ENCODE results near the gene PRCD. TPM values are rescaled to one million over a fixed set of nuclear protein-coding genes. Genes with fewer than 3 reads are reported as not detected.

PRCD gene
- total RNA-seq, 1 donor, result 2.2 TPM

DNA sequence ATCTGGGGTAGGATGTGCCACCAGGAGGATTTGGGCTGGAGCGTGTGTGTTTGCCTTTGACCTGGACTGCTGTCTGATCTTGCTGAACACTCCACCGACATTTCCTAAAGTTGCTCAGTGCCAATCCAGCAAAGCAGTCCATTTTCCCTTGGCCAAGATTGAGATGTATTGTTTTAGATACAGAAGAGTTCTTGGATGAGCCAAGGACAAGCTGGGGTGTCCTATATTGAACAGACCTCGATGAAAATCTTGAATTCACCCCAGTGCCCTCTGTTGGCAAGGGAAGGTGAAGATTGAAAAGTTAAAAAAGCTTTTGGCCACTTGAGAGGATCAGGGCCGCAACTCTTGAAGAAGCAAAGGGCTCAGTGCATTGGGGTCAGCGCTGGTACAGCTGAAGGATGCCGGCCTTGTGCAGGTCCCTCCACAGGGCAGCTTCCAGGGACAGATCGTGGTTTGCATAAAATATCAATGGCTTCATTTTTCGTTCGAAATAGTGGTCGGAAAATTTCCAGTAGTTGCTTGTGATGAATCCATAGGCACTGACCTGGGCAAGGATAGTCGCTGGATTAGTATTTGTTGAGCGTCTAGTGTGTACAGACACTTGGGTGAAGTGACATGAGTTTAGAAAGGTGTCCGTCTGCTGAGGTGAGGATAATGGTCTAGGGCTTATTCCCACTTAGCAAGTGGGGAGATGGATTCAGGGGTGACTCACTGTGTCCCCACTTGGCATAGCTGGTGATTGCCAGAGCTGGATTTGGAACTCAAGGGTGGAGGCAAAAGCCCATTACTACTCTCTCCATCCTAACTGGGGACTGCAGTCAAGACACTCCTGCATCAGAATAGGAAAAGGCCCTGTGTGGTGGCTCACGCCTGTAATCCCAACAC is 26.1 kb downstream of the PRCD start:
- H3K4me3 ChIP-seq (ENCODE audit: low read depth, low read length), result no peak overlapping the region
- no peak for TF ChIP-seq CTCF (IDR thresholded peaks at IDR 0.05; ENCODE audit: insufficient read depth, low read depth, low read length)
- DNase-seq (ENCODE audit: low read depth), result no peak

DNA sequence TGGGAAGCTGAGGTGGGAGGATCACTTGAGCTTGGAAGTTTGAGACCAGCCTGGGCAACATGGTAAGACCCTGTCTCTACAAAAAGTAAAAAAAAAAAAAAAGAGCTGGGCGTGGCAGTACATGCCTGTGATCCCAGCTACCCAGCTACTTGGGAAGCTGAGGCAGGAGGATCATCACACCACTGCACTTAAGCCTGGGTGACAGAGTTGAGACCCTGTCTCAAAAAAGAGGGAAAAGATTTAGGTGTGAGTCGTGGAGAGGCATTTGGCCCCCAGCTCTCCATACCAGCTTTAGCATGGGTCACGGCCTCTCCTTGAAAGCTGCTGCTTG is 26.7 kb downstream of the PRCD start:
- no peak overlapping the region for H3K4me3 ChIP-seq (ENCODE audit: low read depth, low read length)
- TF ChIP-seq CTCF (IDR thresholded peaks at IDR 0.05; ENCODE audit: insufficient read depth, low read depth, low read length), result no peak
- DNase-seq (ENCODE audit: low read depth), result no peak

GRCh38 chr17:76566988-76567431 is 27.2 kb downstream of the PRCD start:
- TF ChIP-seq CTCF (IDR thresholded peaks at IDR 0.05; ENCODE audit: insufficient read depth, low read depth, low read length), result no peak
- H3K4me3 ChIP-seq (ENCODE audit: low read depth, low read length), result no peak overlapping the region
- DNase-seq (ENCODE audit: low read depth), result no peak

DNA sequence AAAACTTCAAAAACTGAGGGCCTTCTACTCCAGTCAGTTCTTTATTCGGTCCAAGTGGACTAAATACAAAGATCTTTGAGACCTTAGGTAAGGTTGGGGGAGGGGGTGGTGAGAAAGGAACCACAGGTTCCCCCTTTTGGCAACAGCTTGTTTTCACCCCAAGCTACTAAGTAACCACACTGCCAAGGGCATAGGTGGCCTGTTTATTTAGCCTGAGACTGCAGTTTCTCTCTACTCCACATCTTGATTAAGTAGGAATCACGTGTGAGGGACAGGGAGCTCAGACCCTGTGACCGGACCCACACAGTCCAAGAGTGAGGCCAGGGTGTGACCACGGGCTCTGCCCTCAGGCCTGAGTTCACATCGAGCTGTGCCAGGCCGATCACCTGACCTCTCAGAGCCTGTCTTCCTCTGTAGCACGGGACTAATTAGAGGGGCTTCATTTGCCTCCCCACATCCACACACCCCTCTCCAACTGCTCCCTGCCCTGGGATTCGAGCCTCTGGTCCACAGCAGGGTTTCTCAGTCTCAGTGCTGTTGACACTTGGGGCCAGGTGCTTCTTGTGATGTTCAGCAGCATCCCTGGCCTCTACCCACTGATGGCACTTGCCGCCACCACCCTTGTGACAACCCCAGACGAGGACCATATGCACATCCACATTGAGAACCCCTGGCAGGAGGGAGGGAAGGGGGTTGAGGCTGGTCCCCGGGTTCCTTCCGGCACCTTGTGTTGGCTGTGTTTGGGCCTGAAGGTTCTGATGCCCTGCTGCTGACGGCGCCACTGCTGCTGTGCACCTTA is 28.0 kb downstream of the PRCD start:
- no peak for TF ChIP-seq CTCF (IDR thresholded peaks at IDR 0.05; ENCODE audit: insufficient read depth, low read depth, low read length)
- H3K4me3 ChIP-seq (ENCODE audit: low read depth, low read length), result no peak overlapping the region
- no peak for DNase-seq (ENCODE audit: low read depth)

- no peak for TF ChIP-seq CTCF (IDR thresholded peaks at IDR 0.05; ENCODE audit: insufficient read depth, low read depth, low read length)
- no peak for DNase-seq (ENCODE audit: low read depth)
- no peak overlapping the region for H3K4me3 ChIP-seq (ENCODE audit: low read depth, low read length)
These were observed 29.0 kb downstream of the PRCD start for GRCh38 chr17:76568811-76569221.

DNA sequence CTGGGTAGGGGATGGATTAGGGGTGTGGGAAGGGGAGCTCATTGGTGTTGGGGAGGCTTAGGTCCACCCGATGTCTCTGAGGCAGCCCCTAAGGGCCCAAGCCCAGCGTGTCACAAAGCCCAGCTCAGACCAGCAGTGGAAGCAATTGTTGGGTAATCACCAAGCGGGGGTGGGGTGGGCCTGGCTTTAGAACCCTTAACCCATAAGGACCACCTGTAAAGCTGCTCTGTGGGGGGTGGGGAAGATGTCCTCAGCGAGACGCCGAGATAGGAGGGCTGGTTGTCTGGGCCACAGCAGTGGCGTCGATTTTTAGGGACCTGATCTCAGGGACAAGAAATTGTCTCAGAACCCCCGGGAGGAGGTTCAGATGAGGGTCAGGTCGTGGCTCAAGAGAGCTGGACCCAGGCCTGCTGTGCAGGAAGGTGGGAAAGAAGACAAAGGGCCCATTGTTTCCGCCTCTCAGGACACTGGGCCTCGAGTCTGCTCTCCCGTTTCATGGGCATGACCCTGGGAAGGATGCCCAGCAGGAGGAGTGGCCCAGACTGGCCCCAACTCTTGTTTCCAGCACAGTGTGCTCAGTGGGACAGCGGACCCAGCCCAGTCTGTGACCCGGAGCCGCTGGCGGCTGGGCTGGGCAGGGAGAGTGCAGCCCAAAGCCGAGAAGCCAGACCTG is 29.9 kb downstream of the PRCD start:
- no peak for DNase-seq (ENCODE audit: low read depth)
- no peak overlapping the region for H3K4me3 ChIP-seq (ENCODE audit: low read depth, low read length)
- no peak for TF ChIP-seq CTCF (IDR thresholded peaks at IDR 0.05; ENCODE audit: insufficient read depth, low read depth, low read length)

All from fibroblast of villous mesenchyme (primary cell).